Endothelial cell of umbilical vein (primary cell): ENCODE measurements around the gene COPZ2. TPM values are rescaled to one million over a fixed set of nuclear protein-coding genes. Genes with fewer than 3 reads are reported as not detected.

Experiments
- BruUV-seq: library from RNA; stranded (reverse); fragments of 400-500 nt; replicated peaks from 2 replicates; lab custom pipeline; 2021; lab: Mats Ljungman, UMichigan
- CTCF ChIA-PET: fragments of 300-600, 350-600 bp; sonication (Branson Sonifier 250); formaldehyde crosslinking; loops from one replicate; lab custom pipeline; 2021; ENCODE audit warnings: antibody characterized with exemption, inconsistent platforms; lab: Charles Lee
- POLR2A ChIA-PET: fragments of 300-600, 350-600 bp; sonication (Branson Sonifier 250); formaldehyde crosslinking; loops from one replicate; lab custom pipeline; 2021; ENCODE audit warnings: antibody characterized with exemption, inconsistent platforms; lab: Charles Lee
- DNase-seq: peaks from one replicate; pipeline ENCODE4 v3.0.0-alpha.2; 2011; ENCODE audit warnings: low read depth, low spot score
- FAIRE-seq: peaks from 2 replicates; lab custom pipeline; 2011; peaks lifted over from hg19 to GRCh38; lab: Jason Lieb, UNC
- H2AFZ ChIP-seq: 2 replicates; pipeline ENCODE4 v1.6.0; 2012; ENCODE audit warnings: low read depth, low read length, control low read depth, inconsistent platforms
- H3K27ac ChIP-seq: 2 replicates; pipeline ENCODE4 v1.5.1; 2011; ENCODE audit warnings: low read depth, mild to moderate bottlenecking, control low read depth, low read length, moderate library complexity; ENCODE audit not compliant: insufficient read depth
- H3K27me3 ChIP-seq, 2 experiments: 2 replicates each; pipeline versions ENCODE4 v1.6.0 to v1.6.1; 2011; ENCODE audit warnings: low read length in 2 of 2, mixed read lengths in 1 of 2; ENCODE audit not compliant: control insufficient read depth in 2 of 2, insufficient read depth in 2 of 2
- H3K36me3 ChIP-seq, 2 experiments: 2 replicates in 1 of 2; 3 replicates in 1 of 2; pipeline ENCODE4 v1.5.1; 2011; ENCODE audit warnings: low read length in 2 of 2, mild to moderate bottlenecking in 1 of 2, moderate library complexity in 1 of 2; ENCODE audit not compliant: control insufficient read depth in 2 of 2, insufficient read depth in 2 of 2; ENCODE audit errors: extremely low read depth in 1 of 2
- H3K4me1 ChIP-seq: 3 replicates; pipeline ENCODE4 v1.5.1; 2011; ENCODE audit warnings: mild to moderate bottlenecking, low read length; ENCODE audit not compliant: control insufficient read depth, insufficient read depth; ENCODE audit errors: extremely low read depth
- H3K4me2 ChIP-seq: 2 replicates; pipeline ENCODE4 v1.6.1; 2011; ENCODE audit warnings: low read length, control low read depth, mixed read lengths; ENCODE audit not compliant: insufficient read depth
- H3K4me3 ChIP-seq, 3 experiments: fragments of 200-600 bp in 1 of 3; sonication (generic), shearing (Covaris generic) in 1 of 3; replicated peaks in 1 of 3; 2 replicates each; pipeline ENCODE4 v1.5.1; 2011 to 2016; ENCODE audit warnings: control low read depth in 3 of 3, low read length in 3 of 3, mild to moderate bottlenecking in 2 of 3, inconsistent platforms in 1 of 3, low read depth in 1 of 3, moderate library complexity in 1 of 3; ENCODE audit not compliant: insufficient read depth in 1 of 3
- H3K79me2 ChIP-seq: 2 replicates; pipeline ENCODE4 v1.6.0; 2012; ENCODE audit warnings: low read length, inconsistent platforms; ENCODE audit not compliant: control insufficient read depth, insufficient read depth
- H3K9ac ChIP-seq: replicated peaks from 2 replicates; pipeline ENCODE3; 2011; ENCODE audit warnings: low read length, control low read depth; ENCODE audit not compliant: insufficient read depth; ENCODE audit errors: extremely low read depth
- H3K9me1 ChIP-seq: replicated peaks from 3 replicates; pipeline ENCODE4 v1.6.0; 2011; ENCODE audit warnings: mild to moderate bottlenecking, low read length; ENCODE audit not compliant: control insufficient read depth, insufficient read depth; ENCODE audit errors: extremely low read depth
- H3K9me3 ChIP-seq: replicated peaks from 2 replicates; pipeline ENCODE4 v1.5.1; 2012; ENCODE audit warnings: low read length, inconsistent platforms; ENCODE audit not compliant: control insufficient read depth, insufficient read depth
- H4K20me1 ChIP-seq: replicated peaks from 2 replicates; pipeline ENCODE3; 2011; ENCODE audit warnings: mild to moderate bottlenecking, low read length; ENCODE audit not compliant: control insufficient read depth, insufficient read depth; ENCODE audit errors: extremely low read depth
- EZH2 ChIP-seq: IDR thresholded peaks from 2 replicates; pipeline ENCODE4 v1.6.1; 2012; ENCODE audit warnings: borderline replicate concordance, low read depth, mild to moderate bottlenecking, moderate library complexity, low read length, inconsistent platforms; ENCODE audit not compliant: severe bottlenecking
- FOS ChIP-seq: IDR thresholded peaks from 2 replicates; pipeline ENCODE4 v1.6.1; 2011; ENCODE audit warnings: mild to moderate bottlenecking, low read length, moderate library complexity, borderline replicate concordance; ENCODE audit not compliant: insufficient read depth
- GATA2 ChIP-seq: IDR thresholded peaks from 2 replicates; pipeline ENCODE4 v1.7.0; 2011; ENCODE audit warnings: low read depth, mild to moderate bottlenecking, moderate library complexity, mixed read lengths, low read length; ENCODE audit not compliant: insufficient read length, insufficient read depth
- JUN ChIP-seq: IDR thresholded peaks from 2 replicates; pipeline ENCODE4 v1.6.1; 2011; ENCODE audit warnings: borderline replicate concordance, low read depth; ENCODE audit not compliant: insufficient read length, insufficient read depth
- MAX ChIP-seq: IDR thresholded peaks from 2 replicates; pipeline ENCODE4 v1.6.1; 2011; ENCODE audit not compliant: insufficient read depth, insufficient read length
- MYC ChIP-seq: IDR thresholded peaks from one replicate; pipeline ENCODE4 v1.6.1; 2011; ENCODE audit warnings: mild to moderate bottlenecking, low read depth, low read length
- POLR2A ChIP-seq: IDR thresholded peaks from 2 replicates; pipeline ENCODE4 v1.6.1; 2012; ENCODE audit warnings: low read depth, mild to moderate bottlenecking, control low read depth, low read length
- POLR2AphosphoS5 ChIP-seq: IDR thresholded peaks from 2 replicates; pipeline ENCODE4 v1.6.1; 2012; ENCODE audit warnings: low read depth, mild to moderate bottlenecking, control low read depth, low read length, moderate library complexity; ENCODE audit not compliant: insufficient read depth
- dilution Hi-C: fragments of 300-500 bp; cut with MboI; formaldehyde crosslinking; loops from one replicate; pipeline ENCODE4 v1.15.0; 2019; ENCODE audit warnings: low sequenced_read_pairs; ENCODE audit not compliant: extremely low pct_ligation_motif_present
- intact Hi-C: fragments of 100-400 bp; cut with micrococcal nuclease; formaldehyde crosslinking; loops from one replicate; pipeline ENCODE4 v1.10.0; 2022
- polyA plus RNA-seq, 4 experiments: library from polyadenylated mRNA; depleted of rRNA in 3 of 4; stranded (reverse) in 3 of 4; unstranded in 1 of 4; fragments of >200 nt; gene quantifications; 2 replicates each; pipeline versions ENCODE4 v1.2.1 to v1.2.3, GENCODE V29; 2011 to 2012; ENCODE audit warnings: missing spikeins in 1 of 4
- total RNA-seq: library from RNA; stranded (reverse); gene quantifications from 2 replicates; pipeline ENCODE4 v1.2.3, GENCODE V29; 2021
- TF ChIP-seq, protein P1 (sequence below), 2 donors: IDR thresholded peaks; 1 replicate in 1 of 2; 2 replicates in 1 of 2; pipeline ENCODE4 v1.5.1; 2011; ENCODE audit warnings: low read length in 2 of 2, mild to moderate bottlenecking in 2 of 2, moderate library complexity in 2 of 2, control low read depth in 1 of 2, inconsistent platforms in 1 of 2, low read depth in 1 of 2; ENCODE audit not compliant: insufficient read depth in 1 of 2; ENCODE audit errors: extremely low read depth in 1 of 2

Gene COPZ2
- total and polyA plus RNA-seq, 2 donors (not counting 3 experiments of a cell fraction or from before 2014, with no cell fraction given): 16.3 to 28.1 TPM

- FAIRE-seq (no peak), DNase-seq (no peak)
- H4K20me1 ChIP-seq: no peaks in the 10 kb centered on the region
- H3K9me3 ChIP-seq: no peaks in the 10 kb centered on the region
- ChIA-PET POLR2A (no interaction called here), CTCF (interaction anchor here (1.2 to 3.4 kb wide), 2 partner anchors 12 to 58 kb away, joined by 3 to 17 read pairs; no protein-coding TSS in a partner anchor)
- TF ChIP-seq MYC (no peak), GATA2 (no peak), POLR2AphosphoS5 (no peak), MAX (no peak), JUN (no peak), POLR2A (no peak), FOS (no peak), EZH2 (no peak)
- TF ChIP-seq, protein P1, sequence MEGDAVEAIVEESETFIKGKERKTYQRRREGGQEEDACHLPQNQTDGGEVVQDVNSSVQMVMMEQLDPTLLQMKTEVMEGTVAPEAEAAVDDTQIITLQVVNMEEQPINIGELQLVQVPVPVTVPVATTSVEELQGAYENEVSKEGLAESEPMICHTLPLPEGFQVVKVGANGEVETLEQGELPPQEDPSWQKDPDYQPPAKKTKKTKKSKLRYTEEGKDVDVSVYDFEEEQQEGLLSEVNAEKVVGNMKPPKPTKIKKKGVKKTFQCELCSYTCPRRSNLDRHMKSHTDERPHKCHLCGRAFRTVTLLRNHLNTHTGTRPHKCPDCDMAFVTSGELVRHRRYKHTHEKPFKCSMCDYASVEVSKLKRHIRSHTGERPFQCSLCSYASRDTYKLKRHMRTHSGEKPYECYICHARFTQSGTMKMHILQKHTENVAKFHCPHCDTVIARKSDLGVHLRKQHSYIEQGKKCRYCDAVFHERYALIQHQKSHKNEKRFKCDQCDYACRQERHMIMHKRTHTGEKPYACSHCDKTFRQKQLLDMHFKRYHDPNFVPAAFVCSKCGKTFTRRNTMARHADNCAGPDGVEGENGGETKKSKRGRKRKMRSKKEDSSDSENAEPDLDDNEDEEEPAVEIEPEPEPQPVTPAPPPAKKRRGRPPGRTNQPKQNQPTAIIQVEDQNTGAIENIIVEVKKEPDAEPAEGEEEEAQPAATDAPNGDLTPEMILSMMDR (IDR thresholded peaks at IDR 0.05; ENCODE audit: extremely low read depth in 1 of 2, insufficient read depth in 1 of 2, low read depth in 1 of 2, low read length in 2 of 2): no peak
- peaks cover 63% of the 10 kb centered on the region for H3K79me2 ChIP-seq
- intact Hi-C loops (no loop called here), dilution Hi-C loops (no loop called here)
- no peak overlapping the region for H3K4me2 ChIP-seq
- H3K36me3 ChIP-seq: no peaks in the 10 kb centered on the region
- no peak overlapping the region for H2AFZ ChIP-seq
- H3K4me1 ChIP-seq: peaks cover 4% of the 10 kb centered on the region
- H3K9ac ChIP-seq: no peak overlapping the region
- H3K4me3 ChIP-seq: no peak overlapping the region
- BruUV-seq: no TSS peak
- H3K27me3 ChIP-seq: no peaks in the 10 kb centered on the region
- no peak overlapping the region for H3K27ac ChIP-seq
- no peaks in the 10 kb centered on the region for H3K9me1 ChIP-seq
Observed at GRCh38 chr17:48084932-48085331, 47.3 kb upstream of the COPZ2 start.
